DMS79 treated with DMSO at 0.1 percent for 48 hours (cell line): ENCODE measurements around the gene C2CD3.

Experiments used
- DNase-seq: peaks from one replicate; lab custom pipeline; 2025; lab: John Stamatoyannopoulos, UW

C2CD3 gene, protein sequence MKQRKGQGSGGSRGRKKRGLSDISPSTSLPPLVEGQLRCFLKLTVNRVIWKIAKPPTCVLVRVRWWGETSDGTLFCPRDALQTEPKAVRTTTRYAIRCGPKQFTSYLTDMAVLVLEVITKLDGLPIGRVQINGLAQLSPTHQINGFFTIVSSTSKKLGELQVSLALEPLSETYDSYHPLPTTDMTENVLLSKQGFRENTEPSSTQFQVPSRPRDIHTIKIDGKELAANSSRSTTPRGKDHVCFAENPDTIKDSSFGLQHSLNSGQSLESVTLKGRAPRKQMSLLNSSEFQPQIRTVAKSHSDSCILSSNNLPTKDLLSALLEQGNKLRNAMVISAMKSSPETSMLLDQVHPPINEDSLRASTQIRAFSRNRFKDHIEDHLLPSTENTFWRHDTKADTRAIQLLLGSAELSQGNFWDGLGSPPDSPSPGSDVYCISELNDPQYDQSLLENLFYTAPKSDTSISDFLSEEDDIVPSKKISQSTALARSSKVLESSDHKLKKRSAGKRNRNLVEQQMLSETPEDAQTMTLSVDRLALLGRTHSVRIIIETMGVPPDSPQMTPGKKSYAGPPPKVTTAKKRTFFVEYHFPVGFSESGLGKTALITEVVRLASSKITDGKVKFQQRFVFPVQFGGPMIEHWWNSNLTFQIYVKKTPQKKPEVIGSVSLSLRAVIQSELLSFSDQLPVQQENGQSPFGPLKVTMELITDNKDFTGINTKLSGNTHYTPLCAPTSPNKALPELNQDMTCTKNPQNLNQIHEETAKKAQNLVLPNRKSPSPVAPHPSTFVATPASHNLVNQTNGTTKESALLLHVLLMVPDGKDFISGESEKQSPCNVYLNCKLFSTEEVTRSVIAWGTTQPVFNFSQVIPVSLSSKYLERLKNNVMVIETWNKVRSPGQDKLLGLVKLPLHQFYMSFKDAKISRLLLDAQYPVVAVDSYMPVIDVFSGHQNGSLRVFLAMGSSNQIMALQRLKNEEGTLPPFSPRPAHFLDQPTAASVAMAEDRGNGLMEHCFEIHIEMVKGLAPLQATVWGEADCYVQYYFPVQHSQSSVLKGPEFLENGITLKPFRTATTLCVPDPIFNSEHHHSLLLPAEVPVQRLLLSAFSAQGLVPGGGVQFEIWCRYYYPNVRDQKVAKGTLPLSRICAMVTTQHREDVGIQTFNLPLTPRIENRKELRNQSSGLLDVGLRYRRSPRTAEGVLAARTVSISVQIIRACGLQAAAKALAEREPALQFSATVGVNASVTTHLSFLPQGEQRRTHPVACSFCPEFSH (N-terminal part only)

GRCh38 chr11:74170694-74171629 is at the start of gene C2CD3, which contains the start of gene PPME1:
Gene C2CD3, minus strand, starts transcription at chr11:74171002. Its CDS starts 210 bp downstream, at chr11:74170792.
Gene PPME1, plus strand, starts transcription at chr11:74171289. Its CDS starts 133 bp downstream, at chr11:74171422.
- DNase-seq, result peak; percentile 100

- no peak for DNase-seq
These were observed 49.6 kb upstream of the C2CD3 start for GRCh38 chr11:74220376-74220775.

DNA sequence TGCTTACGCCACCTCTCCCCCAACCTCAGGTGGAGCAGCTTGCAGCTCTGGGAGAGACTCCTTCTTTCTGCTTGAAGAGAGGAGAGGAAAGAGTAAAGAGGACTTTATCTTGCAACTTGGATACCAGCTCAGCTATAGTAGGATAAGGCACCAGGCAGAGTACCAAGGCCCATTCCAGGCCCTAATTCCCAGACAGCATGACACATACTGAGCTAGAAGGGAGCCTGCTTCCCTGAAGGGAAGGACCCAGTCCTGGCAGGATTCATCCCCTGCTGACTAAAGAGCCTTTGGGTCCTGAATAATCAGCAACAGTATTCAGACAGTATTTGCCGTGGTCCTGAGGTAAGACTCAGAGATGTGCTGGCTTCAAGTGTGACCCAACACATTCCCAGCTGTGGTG is 41.7 kb upstream of the C2CD3 start:
- DNase-seq, result no peak

GRCh38 chr11:74208507-74208906 is 37.7 kb upstream of the C2CD3 start:
- no peak for DNase-seq

DNA sequence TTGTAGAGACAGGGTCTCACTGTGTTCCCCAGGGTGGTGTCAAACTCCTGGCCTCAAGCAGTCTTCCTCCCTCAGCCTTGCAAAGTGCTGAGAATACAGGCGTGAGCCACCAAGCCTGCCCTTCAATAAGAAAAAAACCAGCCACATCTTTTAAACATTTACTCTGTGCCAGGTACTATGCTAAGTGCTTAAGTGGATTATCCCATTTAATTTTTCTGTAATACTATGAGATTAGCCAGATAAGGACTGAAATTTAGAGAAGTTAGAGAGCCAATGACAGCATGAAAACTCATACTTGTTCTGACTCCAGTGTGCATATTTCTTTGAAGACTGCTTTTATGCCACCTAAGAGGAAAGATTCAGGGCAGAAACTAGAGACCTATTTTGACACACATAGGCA is 35.9 kb upstream of the C2CD3 start:
- DNase-seq, result no peak

GRCh38 chr11:74205181-74205580 is 34.4 kb upstream of the C2CD3 start:
- DNase-seq, result no peak

- DNase-seq, result no peak
These were observed 33.9 kb upstream of the C2CD3 start for GRCh38 chr11:74204701-74205100.

DNA sequence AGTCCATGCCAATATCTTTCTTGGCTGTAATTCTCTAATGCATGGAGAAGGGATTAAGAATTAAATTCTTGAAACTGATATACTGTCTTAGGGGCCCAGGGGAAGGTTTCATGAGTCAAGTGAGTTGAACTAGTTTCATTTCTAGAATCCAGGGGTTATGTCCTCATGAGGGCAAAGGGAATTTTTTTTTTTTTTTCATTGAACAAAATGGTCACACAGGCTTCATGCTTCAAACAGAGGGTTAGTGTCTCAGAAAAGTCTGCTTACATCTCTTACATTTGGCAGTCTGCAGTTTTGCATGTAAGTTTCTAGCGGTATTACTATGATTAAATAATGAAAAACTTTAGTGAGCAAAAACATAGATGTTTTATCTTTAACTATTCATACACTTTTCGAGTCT is 33.2 kb upstream of the C2CD3 start:
- DNase-seq, result no peak

DNA sequence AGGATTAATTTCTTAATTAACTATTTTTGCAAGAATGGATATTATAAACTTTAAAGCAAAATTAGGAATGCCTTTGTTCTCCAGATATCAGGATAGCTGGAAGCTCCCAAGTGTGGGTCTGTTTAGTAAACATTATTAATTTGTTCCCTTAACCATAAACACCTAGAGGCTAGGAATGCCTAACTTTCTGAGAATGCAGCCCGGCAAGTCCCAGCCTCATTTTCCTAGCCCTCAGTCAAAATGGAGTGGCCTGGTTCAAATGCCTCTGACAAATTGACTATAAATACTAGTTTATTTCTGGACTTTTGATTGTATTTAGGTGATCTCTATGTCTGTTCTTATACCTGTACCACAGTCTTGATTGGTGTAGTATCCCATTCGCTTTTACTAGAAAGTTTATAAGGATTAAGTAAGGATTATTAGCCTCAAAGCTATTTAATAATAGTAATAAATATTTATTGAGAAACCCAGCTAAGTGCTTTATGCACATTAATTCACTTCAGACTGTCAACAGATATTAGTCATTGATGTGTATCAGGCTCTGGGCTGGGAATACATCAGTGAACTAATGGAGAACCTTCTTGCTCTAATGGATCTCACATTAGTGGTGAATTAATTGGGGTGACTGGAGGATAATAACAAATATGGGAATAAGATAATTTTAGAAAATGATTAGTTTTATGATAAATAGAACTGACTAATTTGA is 26.1 kb upstream of the C2CD3 start:
- DNase-seq, result no peak

GRCh38 chr11:74195828-74196227 is 25.0 kb upstream of the C2CD3 start:
- DNase-seq, result no peak

- DNase-seq, result peak; percentile 74
These were observed 14.9 kb upstream of the C2CD3 start for GRCh38 chr11:74185695-74186094.

- no peak for DNase-seq
These were observed 14.5 kb upstream of the C2CD3 start for GRCh38 chr11:74185285-74185684.

GRCh38 chr11:74182635-74183034 is 11.8 kb upstream of the C2CD3 start:
- DNase-seq, result no peak

GRCh38 chr11:74179234-74180052 is 8.6 kb upstream of the C2CD3 start:
- no peak for DNase-seq

DNA sequence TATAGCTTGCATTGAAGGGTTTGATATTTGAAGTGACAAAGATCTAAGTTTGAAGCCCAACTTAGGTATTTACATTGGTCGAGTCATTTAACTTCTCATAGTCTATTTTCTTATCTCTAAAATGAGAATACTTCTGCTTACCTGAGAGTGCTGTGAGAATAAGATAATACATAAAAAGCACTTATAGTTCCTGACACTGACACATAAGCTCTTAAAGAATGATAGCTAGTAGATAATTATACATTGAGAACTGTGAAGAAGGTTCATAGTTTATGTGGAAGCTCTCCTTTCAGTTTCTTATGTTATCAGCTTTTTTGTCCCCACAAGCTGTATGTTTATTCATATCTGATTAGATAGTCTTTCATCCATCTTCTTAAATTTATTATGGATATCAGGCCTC is 5.1 kb upstream of the C2CD3 start:
- DNase-seq, result no peak

DNA sequence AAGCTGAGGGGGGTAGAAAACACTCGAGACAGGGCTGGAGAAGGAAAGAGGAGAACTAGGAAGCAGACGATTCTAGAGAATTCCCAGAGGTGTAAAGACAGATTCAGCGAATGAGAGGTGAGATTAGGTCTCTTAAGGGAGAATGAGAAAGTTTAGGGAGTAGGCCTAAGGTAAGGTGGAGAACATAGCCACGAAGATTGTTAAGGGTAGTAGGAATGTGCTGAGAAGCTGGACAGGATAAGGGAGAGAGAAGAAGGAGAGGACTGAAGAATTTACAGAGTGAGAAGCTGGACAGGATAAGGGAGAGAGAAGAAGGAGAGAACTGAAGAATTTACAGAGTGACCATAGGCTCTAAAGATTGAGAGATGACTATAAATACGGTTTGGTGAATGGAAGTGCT is 1.2 kb upstream of the C2CD3 start:
- no peak for DNase-seq

GRCh38 chr11:74171630-74171968 is 797 bp upstream of the C2CD3 start:
- DNase-seq, result no peak

GRCh38 chr11:74169738-74170458 is 904 bp downstream of the C2CD3 start:
- peak; percentile 41 for DNase-seq

GRCh38 chr11:74168838-74169237 is 2.0 kb downstream of the C2CD3 start:
- DNase-seq, result no peak
